ENCODE data around the gene LTBR. TPM values are rescaled to one million over a fixed set of nuclear protein-coding genes. Genes with fewer than 3 reads are reported as not detected.
"Not testable (repeated sequence)": the region's sequence is repeated elsewhere in the genome, so short reads cannot be mapped to it uniquely, and the experiment has no call there.

The LTBR gene
- 176 and 234 TPM in 2 replicates for total RNA-seq (2014; rRNA removed; shearing (Covaris generic))

DNA sequence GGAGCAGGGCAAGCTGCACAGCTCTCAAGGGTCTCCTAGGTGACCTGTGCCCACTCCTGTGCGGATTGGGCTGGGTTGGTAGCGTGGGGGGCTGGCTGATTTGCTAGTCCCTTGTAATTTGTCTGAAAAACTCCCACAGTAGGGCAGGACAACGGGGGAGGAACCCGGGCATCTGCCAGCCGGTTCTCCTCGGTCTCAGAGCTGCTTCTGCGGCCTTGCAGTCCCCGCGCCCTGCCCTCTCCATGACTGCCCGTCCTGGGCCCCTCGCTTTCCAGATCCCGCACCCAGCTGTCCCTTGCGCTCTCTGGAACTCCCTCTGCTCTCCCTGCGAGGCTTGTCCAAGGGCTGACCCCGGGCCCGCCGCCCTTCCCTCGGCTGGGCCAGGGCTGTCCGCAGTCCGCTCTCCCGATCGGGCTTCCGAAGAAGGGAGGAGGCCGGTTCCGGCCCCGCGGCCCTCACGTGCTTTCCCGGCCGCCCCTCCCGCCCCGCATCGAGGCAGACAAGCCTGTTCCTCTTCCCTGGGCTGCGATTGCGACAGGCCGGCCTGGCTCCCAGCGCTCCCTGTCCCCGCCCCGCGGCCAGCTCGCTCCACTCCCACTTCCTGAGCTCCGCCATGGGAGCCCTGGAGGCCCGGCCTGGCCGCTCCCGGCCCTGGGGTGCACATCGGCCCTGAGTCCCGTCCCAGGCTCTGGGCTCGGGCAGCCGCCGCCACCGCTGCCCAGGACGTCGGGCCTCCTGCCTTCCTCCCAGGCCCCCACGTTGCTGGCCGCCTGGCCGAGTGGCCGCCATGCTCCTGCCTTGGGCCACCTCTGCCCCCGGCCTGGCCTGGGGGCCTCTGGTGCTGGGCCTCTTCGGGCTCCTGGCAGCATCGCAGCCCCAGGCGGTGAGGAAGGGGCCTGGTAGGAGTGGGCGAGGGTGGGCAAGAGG, at the start of gene LTBR:
Gene LTBR (plus strand): TSS at position 591 of the 927 bp plus-strand sequence. CDS start 197 bp downstream, at position 788.
- peak; percentile 94 for DNase-seq (ENCODE audit: low spot score)

- no peak for DNase-seq (ENCODE audit: low spot score)
These were observed 49.6 kb upstream of the LTBR start for GRCh38 chr12:6334359-6334758.

- DNase-seq (ENCODE audit: low spot score): peak; percentile 78
These were observed 49.0 kb upstream of the LTBR start for GRCh38 chr12:6334940-6335450.

- peak; percentile 86 for DNase-seq (ENCODE audit: low spot score)
These were observed 48.4 kb upstream of the LTBR start for GRCh38 chr12:6335451-6336078.

DNA sequence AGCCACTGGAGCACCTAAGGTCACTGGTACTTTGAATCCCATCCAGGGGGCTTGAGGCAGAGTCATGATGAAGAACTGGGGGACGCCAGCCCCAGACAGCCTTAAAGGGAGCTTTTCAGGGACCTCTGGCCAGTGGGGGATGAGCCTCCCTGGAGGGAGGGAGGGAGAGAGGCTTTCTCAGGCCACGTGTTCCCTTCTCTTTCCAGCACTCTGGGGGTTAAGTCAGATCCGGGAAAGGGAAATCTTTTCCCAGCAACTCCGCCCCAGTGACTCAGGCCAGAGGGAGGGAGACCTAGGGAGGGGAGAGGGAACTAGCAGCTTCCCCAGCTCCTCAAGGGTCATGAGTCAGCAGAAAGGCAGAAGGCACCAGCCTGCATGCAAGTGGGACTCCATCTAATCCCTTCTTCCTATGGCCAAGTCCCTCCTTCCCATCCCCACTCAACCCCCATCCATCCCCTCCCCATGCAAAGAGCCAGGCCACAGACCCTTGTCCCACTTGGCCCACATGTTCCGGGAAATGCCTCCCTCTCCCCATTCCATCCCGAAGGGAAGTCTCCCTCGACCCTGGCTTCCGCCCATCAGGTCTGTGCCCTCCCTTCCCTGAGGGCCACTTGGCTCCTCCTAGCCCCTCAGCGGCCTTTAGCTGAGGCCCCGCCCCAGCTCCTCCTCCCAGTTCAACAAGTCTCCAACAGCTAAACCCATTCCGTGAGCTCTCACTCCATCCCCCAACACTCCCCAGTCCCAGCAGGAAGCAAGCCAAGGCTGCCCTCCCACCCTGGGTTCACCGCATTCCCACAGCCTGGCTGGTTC, 47.7 kb upstream of the LTBR start:
- peak; percentile 99 for DNase-seq (ENCODE audit: low spot score)

DNA sequence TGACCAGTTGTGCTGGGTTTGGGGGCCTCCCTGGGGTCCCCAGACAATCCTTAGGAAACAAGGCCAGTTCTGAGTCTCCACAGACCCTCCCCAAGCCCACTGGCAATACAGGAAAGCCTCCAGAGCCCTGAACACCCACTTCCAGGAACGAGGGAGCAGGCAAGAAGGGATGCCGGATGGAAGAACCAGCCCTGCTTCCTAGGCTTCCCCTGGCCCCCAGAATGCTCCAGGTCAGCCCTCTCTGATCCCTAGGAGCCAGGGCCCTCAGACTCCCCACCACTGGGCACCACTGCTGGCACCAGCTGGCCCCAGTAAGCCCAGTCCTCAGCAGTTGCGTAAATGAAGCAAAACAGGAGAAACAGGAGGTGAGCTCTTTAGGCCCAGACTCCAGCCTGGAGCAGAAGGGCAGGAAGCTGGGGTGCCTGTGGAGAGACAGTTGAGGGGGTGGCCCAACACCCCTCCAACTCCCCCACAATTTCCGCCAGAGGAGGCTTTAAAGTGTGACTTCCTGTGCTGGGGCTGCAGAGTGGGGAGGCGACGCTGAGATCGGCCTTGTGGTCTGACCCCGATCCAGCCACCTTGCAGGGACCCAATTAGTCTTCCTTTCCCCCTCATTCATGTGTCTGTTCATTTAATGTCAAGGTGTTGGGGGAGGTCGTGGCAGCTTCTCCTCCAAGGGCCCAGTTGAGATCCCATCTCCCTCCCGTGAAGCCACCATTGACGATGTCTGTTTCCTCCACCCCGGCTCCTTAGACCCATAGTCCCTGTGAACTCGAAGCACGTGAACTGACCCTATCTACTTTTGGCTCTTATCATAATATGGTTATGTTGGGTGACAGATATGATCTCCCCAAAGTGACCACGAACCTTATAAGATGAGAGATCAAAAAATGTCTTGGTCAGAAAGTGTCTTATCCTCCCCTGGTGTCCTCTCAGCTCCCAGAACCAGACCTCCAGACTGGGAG, 46.8 kb upstream of the LTBR start:
- DNase-seq (ENCODE audit: low spot score): no peak

DNA sequence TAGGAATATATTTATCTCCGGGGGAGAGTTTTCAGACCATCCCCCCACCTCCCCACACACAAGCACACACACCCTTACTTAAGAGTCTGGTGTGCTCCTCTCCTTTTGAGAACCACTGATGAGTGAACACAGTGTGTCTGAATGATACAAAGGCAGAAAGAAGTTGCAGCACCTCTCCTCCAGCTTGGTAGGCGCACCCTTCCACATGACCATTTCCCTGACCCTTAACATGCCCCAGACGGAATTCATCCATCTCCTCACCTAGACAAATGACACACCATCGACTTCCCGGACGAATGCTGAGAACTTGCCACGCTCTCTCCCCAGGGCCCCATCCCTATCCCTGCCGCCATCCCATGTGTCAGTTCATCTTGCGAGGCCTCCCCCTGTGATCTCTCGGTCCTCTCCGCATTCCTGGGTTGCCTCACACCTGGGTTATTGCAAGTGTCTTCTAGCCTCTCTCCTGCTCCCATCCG, 46.0 kb upstream of the LTBR start:
- no peak for DNase-seq (ENCODE audit: low spot score)

- DNase-seq (ENCODE audit: low spot score): not testable (repeated sequence)
These were observed 45.4 kb upstream of the LTBR start for GRCh38 chr12:6338536-6338935.

GRCh38 chr12:6338955-6339354, 45.0 kb upstream of the LTBR start:
- no peak for DNase-seq (ENCODE audit: low spot score)

DNA sequence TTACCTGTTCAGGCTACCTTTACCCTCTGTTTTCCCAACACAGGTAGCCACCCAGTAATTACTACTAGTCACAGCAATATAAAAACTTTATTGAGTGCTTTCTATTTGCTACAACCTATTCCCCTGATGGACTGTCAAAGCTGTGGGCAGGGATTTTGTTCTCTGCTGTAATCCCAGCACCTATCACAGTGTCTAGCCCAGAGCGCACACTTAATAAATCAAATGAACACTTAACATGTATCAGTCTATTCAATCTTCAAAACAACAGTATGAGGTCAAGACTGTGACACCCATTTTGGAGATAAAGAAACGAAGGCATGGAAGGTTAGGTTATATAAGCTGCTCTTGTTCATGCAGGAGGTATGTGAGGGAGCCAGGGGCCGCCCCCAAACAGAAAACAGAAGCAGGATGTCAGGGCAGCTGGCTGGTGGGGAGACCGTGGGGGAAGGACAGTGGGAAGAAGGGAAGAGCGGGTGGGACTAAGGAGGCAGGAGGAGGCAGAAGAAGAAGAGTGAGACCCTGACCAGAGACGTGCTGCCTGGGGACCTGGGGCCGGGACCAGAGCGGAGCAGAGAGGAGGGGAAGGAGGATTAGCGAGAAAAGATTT, 43.8 kb upstream of the LTBR start:
- DNase-seq (ENCODE audit: low spot score): peak; percentile 50

- DNase-seq (ENCODE audit: low spot score): peak; percentile 51
These were observed 43.1 kb upstream of the LTBR start for GRCh38 chr12:6340745-6341416.

GRCh38 chr12:6341417-6342139, 42.4 kb upstream of the LTBR start, which contains the start of gene TNFRSF1A:
TSS of gene TNFRSF1A (minus strand) at chr12:6342076. CDS start at chr12:6341814, 262 bp downstream.
- DNase-seq (ENCODE audit: low spot score): peak; percentile 79

DNA sequence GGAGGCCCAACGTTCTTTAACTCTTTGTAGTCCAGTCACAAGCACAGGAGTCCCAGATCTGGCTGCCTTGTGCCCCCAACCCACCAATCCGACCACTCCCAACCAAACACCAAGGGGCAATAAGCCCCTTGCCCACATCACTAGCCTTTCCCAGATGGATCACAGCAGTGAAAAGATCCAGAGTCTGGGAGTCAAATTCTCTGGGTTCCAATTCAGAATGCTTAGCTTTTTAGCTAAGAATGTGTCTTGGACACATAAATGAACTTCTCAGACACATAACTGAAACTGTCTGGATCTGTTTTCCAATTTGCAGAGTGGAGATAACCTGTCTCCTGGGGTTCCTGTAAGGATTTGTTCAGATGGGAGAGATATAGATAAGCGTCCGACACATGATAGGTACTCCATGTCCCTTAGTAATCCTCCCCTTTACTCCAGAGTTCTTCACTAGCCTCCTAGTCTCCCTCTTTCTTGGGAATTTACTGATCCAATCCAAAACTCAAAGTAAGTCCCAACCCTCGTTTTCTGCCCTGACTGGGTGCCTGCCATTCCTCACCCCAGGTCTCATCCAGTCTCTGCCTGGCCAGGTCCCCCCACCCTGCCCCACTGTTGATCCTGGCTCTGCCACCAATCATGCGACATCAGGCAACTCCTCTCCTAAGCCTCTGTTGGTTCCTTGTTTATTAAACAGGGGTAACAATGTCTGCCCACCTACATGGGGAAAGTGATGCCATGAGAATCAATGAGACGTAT, 41.6 kb upstream of the LTBR start:
- no peak for DNase-seq (ENCODE audit: low spot score)

DNA sequence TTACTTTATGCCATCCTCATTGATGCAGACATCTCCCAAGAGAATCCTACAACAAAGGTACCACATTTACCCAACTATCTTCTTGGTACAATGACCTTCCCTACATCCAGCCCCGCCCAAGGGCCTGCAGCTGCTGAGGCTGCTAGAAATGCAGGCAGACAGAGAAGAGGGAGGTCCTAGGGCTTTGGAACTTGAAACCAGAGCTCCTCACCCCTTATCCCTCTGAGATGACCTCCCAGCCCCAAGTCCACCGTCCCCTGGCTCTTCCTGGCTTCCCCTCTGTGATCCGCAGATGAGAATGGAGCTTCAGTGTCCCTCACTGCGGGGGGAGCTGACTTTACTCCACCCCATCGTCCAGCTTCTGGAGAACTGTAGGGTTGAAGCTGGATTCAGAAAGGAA, 40.4 kb upstream of the LTBR start:
- no peak for DNase-seq (ENCODE audit: low spot score)

GRCh38 chr12:6344101-6344660, 39.8 kb upstream of the LTBR start:
- not testable (repeated sequence) for DNase-seq (ENCODE audit: low spot score)

- DNase-seq (ENCODE audit: low spot score): no peak
These were observed 38.5 kb upstream of the LTBR start for GRCh38 chr12:6345319-6346091.
